Eye (tissue), 1 donor: ENCODE measurements around the gene COBLL1.
"Not testable (repeated sequence)": the region's sequence is repeated elsewhere in the genome, so short reads cannot be mapped to it uniquely, and the experiment has no call there.

Experiments
- DNase-seq: peaks from one replicate; pipeline ENCODE4 v3.0.0-alpha.2; 2015

Gene COBLL1

DNA sequence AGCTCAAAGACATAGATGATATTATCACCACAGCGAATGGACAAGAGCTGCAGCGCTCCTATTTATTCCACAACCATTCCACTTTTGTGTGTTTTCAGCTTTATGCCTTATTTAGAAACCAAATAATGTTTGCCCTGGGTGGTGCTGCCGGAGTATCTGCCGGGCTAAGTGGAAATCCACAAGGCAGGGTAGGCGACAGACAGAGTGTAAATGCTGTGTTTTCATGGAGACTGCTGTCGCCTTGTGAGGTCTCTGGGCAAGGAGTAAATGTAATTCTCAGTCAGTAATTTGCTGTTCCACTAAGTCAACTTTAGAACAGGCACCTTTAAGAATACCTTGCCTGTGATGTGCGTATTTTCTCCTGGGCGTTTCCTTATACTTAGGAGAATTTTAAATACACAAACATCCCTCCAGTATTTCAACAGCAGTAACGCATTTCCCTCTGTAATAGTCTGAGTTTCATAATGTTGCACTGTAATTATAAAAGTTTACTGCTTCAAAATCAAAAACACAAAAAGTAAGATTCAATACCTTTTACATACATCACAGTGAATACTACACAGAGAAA, 60.9 kb downstream of the COBLL1 start:
- DNase-seq: no peak

DNA sequence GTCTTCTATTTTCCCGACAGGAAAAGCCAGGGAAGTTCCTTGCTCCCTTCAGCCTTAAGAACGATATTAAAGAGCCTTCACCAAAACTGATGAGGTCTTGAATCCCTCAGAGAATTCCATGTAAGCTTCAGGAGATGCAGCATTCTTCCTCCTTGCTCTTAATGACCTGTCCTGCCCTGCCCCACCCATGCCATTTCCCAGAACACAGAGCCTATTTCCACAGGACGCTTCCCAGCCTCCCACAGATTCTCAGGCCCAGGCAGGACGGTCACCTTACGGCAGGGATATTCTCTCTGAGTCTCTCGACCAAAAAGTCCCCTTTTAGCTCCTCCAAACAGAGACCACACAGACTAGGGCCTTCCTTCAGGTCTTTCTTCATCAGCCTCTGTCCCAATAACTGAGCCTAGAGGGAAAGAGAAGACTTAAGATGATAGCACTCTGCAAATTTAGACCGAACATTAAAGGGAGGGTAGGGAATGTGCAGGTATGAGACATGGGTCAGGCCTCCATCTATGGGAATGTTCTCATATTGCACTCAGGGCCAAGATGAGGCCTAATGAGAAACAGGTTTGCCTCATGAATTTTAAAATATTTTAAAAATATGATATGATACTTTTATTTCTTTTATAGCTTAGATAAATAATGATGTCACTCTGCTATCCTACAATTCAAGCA, 62.1 kb downstream of the COBLL1 start:
- DNase-seq: no peak

- no peak for DNase-seq
Observed at GRCh38 chr2:164778723-164779122, 62.9 kb downstream of the COBLL1 start.

GRCh38 chr2:164777847-164778461, 63.7 kb downstream of the COBLL1 start:
- no peak for DNase-seq

DNA sequence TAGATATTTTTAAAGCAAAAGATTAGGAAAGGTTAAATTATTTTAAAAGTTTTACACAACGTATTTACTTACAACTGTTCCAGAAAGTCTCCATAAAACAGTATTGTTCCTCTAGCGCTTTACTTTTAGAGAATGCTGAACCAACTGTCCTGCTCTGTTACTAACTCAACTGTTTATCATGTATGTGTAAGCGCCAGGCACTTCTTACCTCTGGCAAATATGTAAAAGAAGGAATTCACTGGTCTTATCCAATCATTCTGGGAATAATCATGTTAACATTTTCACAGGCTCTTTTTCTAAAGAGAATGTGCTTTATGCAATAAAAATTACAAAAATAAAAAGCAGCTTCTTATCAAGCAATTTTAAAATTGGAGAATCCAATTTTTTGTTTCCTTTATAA, 68.0 kb downstream of the COBLL1 start:
- DNase-seq: no peak

DNA sequence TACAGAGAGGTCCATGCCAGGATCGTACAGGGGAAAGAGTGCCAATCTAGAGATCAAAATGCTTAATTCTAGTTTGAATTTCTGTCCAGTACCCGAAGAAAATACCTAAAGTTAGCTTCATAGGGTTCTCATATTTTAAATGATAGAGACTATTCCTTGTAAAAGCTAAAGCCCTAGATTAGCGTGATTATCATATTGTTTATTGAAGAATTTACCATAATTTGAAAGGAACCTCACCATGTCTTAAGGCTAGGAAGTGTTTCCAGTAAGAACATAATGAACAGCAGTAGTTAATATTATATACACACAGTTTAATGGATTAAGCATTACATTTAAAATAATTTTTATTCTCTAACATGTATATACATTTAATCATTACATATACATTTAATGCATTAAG, 68.5 kb downstream of the COBLL1 start:
- no peak for DNase-seq

DNA sequence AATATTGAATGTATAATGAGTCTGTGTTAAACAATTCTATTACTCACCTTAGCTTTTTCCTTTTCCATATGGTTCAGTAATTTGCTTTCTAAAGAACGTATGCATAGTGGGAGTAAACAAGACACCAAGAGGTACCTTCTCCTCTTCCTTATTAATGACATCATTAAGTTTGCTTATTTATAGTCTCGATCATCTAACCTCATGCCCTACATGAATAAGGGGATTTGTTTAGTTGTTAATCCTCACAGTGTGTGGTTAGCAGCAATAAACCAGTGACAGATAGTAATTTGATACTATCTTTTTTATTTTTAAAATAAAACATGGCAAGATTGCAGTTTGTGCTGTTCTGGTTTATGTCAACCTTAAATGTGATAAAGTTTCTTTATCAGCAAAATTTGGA, 69.7 kb downstream of the COBLL1 start:
- no peak for DNase-seq

GRCh38 chr2:164770421-164770916, 71.2 kb downstream of the COBLL1 start:
- no peak for DNase-seq

DNA sequence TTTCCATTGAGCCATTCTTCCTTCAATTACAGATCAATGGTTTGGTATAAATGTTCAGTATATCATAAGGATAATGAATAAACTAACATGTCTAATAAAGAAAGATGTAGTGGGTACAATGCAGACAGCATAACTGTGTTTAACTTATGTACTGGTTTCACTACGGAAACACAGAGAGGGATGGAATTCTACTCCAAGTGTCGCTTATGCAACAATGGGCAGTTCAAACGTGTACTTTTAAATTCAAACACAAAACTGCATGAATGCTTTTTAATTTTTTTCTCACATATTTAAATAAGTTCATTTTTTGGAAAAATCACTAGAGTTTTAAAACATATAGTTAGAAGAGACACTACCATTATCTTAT, 74.7 kb downstream of the COBLL1 start:
- no peak for DNase-seq

DNA sequence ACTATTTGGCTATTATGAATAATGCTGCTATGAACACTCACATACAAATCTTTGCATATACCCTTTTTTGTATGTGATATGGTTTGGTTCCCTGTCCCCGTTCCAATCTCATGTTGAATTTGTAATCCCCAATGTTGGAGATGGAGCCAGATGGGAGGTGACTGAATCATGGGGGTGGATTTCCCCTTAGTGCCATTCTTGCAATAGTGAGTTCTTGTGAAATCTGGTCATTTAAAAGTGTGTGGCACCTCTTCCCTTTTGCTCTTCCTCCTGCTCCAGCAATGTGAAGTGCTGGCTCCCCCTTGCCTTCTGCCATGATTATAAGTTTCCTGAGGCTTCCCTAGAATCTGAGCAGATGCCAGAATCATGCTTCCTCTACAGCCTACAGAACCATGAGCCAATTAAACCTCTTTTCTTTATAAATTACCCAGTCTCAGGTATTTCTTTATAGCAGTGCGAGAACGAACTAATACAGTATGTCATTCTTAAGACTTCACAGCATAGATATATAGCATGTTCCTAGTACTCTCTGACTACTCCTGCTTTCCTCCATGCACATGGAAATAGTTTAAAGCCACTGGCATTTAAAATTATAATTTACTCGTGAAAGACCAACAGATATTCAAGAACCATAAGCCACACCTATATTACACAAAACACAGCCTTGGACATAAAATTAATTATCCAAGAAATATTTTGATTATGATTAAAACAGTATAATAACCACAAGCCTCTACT, 75.2 kb downstream of the COBLL1 start:
- no peak for DNase-seq

GRCh38 chr2:164764996-164765395, 76.6 kb downstream of the COBLL1 start:
- no peak for DNase-seq

GRCh38 chr2:164764474-164764873, 77.1 kb downstream of the COBLL1 start:
- no peak for DNase-seq

- no peak for DNase-seq
Observed at GRCh38 chr2:164763431-164763830, 78.2 kb downstream of the COBLL1 start.

DNA sequence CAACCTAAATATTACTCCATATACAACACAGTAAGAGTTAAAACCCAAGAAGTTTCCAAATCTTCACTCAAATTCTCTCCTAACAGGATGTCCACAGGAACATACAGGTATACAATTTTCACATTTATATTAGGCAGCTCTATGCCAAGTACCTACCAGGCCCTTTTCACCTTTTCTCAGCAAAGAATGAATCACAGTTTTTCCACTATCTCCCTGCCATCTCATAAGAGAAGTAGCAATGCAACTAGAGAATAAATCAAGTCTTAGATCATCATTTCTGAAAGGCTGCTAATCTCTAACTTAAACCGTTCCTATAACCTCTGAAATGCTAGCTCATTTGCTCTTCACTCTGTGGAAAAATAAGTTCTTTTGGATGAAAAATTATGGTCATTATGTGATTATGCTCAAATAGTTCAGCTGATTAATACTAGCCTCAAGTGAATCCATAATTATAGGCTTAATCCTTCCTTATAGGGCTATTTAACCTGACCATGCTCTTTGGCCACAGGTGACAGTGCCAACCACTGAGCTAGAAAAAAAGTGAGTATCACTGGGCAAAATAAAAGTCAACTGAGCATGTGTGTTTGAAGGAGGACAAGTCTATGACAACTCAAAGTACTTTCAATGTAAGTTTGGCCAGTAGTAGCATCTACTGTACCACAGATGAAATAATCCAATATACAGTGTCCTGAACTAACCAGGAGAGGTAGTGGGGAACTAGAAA, 79.7 kb downstream of the COBLL1 start:
- no peak for DNase-seq

DNA sequence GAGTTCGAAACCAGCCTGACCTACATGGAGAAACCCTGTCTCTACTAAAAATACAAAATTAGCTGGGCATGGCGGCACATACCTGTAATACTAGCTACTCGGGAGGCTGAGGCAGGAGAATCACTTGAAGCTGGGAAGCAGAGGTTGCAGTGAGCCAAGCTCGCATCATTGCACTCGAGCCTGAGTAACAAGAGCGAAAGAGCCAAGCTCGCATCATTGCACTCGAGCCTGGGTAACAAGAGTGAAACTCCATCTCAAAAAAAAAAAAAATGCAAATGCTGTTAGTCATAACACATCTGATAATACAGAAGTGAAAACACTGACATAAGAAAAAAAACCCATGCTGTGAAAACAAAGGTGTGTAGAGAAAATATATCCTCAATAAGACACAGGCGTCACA, 80.4 kb downstream of the COBLL1 start:
- not testable (repeated sequence) for DNase-seq

- no peak for DNase-seq
Observed at GRCh38 chr2:164760179-164760578, 81.4 kb downstream of the COBLL1 start.

DNA sequence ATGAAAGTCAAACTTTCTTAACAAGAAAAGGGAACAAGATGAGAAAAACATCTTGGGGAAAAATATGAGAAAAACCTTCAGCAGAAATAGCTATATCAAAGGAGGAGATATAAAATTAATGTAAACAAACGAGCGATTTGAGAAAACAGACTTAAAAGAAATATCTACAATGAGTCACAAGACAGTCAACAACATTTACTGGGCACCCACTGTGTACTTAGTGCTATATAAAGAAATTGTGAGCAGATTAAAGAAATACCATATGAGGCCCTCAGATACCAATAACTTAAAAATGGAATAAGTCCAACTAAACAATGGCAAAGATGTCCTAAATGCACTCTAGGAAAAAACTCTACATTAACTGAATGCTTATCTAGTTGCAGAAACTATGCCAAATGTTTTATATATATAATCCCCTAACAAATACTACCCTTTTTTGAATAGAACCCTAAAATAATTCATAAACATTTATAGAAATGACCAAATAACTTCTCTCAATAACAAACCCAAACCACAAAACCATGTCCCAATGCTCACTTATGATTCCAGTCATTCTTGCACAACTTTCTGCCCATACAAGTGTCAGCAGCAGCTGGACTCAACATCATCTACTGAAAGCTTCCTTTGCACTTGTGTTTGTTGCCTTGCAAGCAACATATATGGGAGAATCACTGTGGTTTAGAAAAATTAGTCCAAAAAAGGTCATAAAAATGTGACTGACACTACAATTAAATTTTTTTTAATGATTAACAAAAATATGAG, 83.5 kb downstream of the COBLL1 start:
- no peak for DNase-seq

GRCh38 chr2:164756773-164757172, 84.8 kb downstream of the COBLL1 start:
- no peak for DNase-seq

- no peak for DNase-seq
Observed at GRCh38 chr2:164755952-164756351, 85.7 kb downstream of the COBLL1 start.

- no peak for DNase-seq
Observed at GRCh38 chr2:164754157-164755093, 87.2 kb downstream of the COBLL1 start.

GRCh38 chr2:164752956-164753355, 88.7 kb downstream of the COBLL1 start:
- DNase-seq: no peak
